Keratinocyte (primary cell): ENCODE data around the gene AIDA. TPM values are rescaled to one million over a fixed set of nuclear protein-coding genes. Genes with fewer than 3 reads are reported as not detected.
A peak's percentile ranks its signal among the peaks of the same experiment; 100 is the strongest.

Experiments
- DNase-seq: peaks from one replicate; pipeline ENCODE4 v3.0.0-alpha.2; 2011; ENCODE audit warnings: low read depth, missing footprints, low spot score
- FAIRE-seq: peaks from 2 replicates; lab custom pipeline; 2011; peaks lifted over from hg19 to GRCh38; lab: Jason Lieb, UNC
- H2AFZ ChIP-seq: 2 replicates; pipeline ENCODE4 v1.6.0; 2012; ENCODE audit warnings: low read length, control low read depth, inconsistent platforms; ENCODE audit not compliant: control insufficient read depth
- H3K27ac ChIP-seq: 2 replicates; pipeline ENCODE4 v1.5.1; 2011; ENCODE audit warnings: low read length; ENCODE audit not compliant: control insufficient read depth, insufficient read depth
- H3K27me3 ChIP-seq: 3 replicates; pipeline ENCODE4 v1.6.0; 2011; ENCODE audit warnings: low read length; ENCODE audit not compliant: control insufficient read depth, insufficient read depth; ENCODE audit errors: extremely low read depth
- H3K36me3 ChIP-seq, 2 experiments: 2 replicates in 1 of 2; 3 replicates in 1 of 2; pipeline ENCODE4 v1.5.1; 2011; ENCODE audit warnings: low read length in 2 of 2, mild to moderate bottlenecking in 1 of 2; ENCODE audit not compliant: control insufficient read depth in 2 of 2, insufficient read depth in 2 of 2; ENCODE audit errors: extremely low read depth in 1 of 2
- H3K4me1 ChIP-seq: 3 replicates; pipeline ENCODE4 v1.5.1; 2011; ENCODE audit warnings: low read length; ENCODE audit not compliant: control insufficient read depth, insufficient read depth; ENCODE audit errors: extremely low read depth
- H3K4me2 ChIP-seq: 3 replicates; pipeline ENCODE4 v1.6.0; 2011; ENCODE audit warnings: low read depth, low read length; ENCODE audit not compliant: control insufficient read depth, insufficient read depth; ENCODE audit errors: extremely low read depth
- H3K4me3 ChIP-seq, 3 experiments: fragments of 200-600 bp in 1 of 3; sonication (generic) in 1 of 3; 2 replicates in 2 of 3; 3 replicates in 1 of 3; pipeline ENCODE4 v1.5.1; 2011 to 2016; ENCODE audit warnings: low read length in 3 of 3, mild to moderate bottlenecking in 3 of 3, control low read depth in 2 of 3, inconsistent platforms in 1 of 3, low read depth in 1 of 3, mixed read lengths in 1 of 3, mixed run types in 1 of 3, moderate library complexity in 1 of 3; ENCODE audit not compliant: control insufficient read depth in 2 of 3, insufficient read depth in 2 of 3; ENCODE audit errors: extremely low read depth in 1 of 3
- H3K79me2 ChIP-seq: 2 replicates; pipeline ENCODE4 v1.6.0; 2012; ENCODE audit warnings: low read length; ENCODE audit not compliant: control insufficient read depth, insufficient read depth
- H3K9ac ChIP-seq: 3 replicates; pipeline ENCODE4 v1.6.0; 2011; ENCODE audit warnings: low read length; ENCODE audit not compliant: control insufficient read depth, insufficient read depth; ENCODE audit errors: extremely low read depth
- H3K9me1 ChIP-seq: 3 replicates; pipeline ENCODE4 v1.6.0; 2011; ENCODE audit warnings: low read length; ENCODE audit not compliant: control insufficient read depth, insufficient read depth; ENCODE audit errors: extremely low read depth
- H3K9me3 ChIP-seq: 2 replicates; pipeline ENCODE4 v1.5.1; 2012; ENCODE audit warnings: low read depth, low read length; ENCODE audit not compliant: control insufficient read depth
- H4K20me1 ChIP-seq: 3 replicates; pipeline ENCODE4 v1.6.0; 2011; ENCODE audit warnings: low read length; ENCODE audit not compliant: control insufficient read depth, insufficient read depth; ENCODE audit errors: extremely low read depth
- CTCF ChIP-seq, 3 experiments: IDR thresholded peaks in 1 of 3; conservative IDR thresholded peaks in 1 of 3; optimal IDR thresholded peaks in 1 of 3; 2 replicates in 2 of 3; 3 replicates in 1 of 3; pipeline versions ENCODE3 to v1.5.1; 2011; ENCODE audit warnings: low read length in 3 of 3, mild to moderate bottlenecking in 3 of 3, moderate library complexity in 2 of 3, control low read depth in 1 of 3, inconsistent platforms in 1 of 3; ENCODE audit not compliant: insufficient read depth in 2 of 3; ENCODE audit errors: extremely low read depth in 1 of 3
- EZH2 ChIP-seq: IDR thresholded peaks from one replicate; pipeline ENCODE4 v1.6.1; 2012; ENCODE audit warnings: inconsistent platforms, mild to moderate bottlenecking, low read length, moderate library complexity
- dilution Hi-C: fragments of 300-500 bp; cut with MboI; formaldehyde crosslinking; loops from one replicate; pipeline ENCODE4 v1.7.0; 2020; ENCODE audit warnings: low sequenced_read_pairs; ENCODE audit not compliant: extremely low pct_ligation_motif_present
- polyA plus RNA-seq, 5 experiments: library from polyadenylated mRNA; depleted of rRNA in 3 of 5; stranded (reverse) in 3 of 5; stranded (forward) in 1 of 5; unstranded in 1 of 5; fragments of >200 nt; gene quantifications; 1 replicate in 1 of 5; 2 replicates in 3 of 5; 3 replicates in 1 of 5; pipeline versions ENCODE4 v1.2.1 to v1.2.3, GENCODE V29; 2011 to 2012; ENCODE audit warnings: missing spikeins in 2 of 5, low read depth in 1 of 5, low replicate concordance in 1 of 5

AIDA gene
- polyA plus RNA-seq, 1 donor (not counting 4 experiments of a cell fraction or from before 2014, with no cell fraction given), result 86.8 TPM

- Histone ChIP-seq H4K20me1 (no peaks in the 10 kb centered on the region), H3K27me3 (no peaks in the 10 kb centered on the region), H3K9me1 (no peaks in the 10 kb centered on the region), H3K4me2 (no peak overlapping the region), H3K4me3 (no peak overlapping the region), H3K27ac (no peak overlapping the region), H3K9ac (no peak overlapping the region), H3K79me2 (no peaks in the 10 kb centered on the region), H3K9me3 (no peaks in the 10 kb centered on the region), H3K36me3 (peaks cover 4 to 8% of the 10 kb centered on the region in 2 experiments), H3K4me1 (no peaks in the 10 kb centered on the region), H2AFZ (no peak overlapping the region)
- dilution Hi-C loops, result no loop called here
- peak; percentile 60 for FAIRE-seq
- DNase-seq, result peak; percentile 78
- peak; percentile 25 to 80 (median 69) for TF ChIP-seq CTCF (optimal IDR thresholded peaks at IDR 0.05 in 1 of 3, IDR thresholded peaks at IDR 0.05 in 1 of 3, conservative IDR thresholded peaks at IDR 0.05 in 1 of 3; ENCODE audit: extremely low read depth in 1 of 3, insufficient read depth in 2 of 3, low read length in 3 of 3)
- no peak for TF ChIP-seq EZH2
Observed at GRCh38 chr1:222634180-222635013, 77.9 kb downstream of the AIDA start.

DNA sequence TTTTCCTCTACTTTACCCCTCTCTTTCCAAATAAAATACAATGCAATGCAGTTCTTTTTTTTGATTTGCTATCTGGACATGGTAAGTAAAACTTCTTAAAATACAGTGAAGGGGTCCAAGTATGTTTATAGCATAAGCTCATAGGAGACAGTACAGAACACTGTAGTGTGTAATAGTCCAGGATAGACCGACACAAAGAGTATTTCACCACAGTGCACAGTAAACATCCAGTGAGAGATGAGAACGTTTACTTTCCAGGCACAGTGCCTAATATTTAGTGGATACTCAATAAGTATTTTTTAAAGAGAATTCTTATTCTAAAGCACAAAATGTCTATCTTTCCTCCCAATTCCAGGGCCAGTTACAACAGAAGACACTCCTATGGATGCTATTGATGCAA is 79.5 kb downstream of the AIDA start:
- no peak overlapping the region for H3K9ac ChIP-seq
- H2AFZ ChIP-seq, result no peak overlapping the region
- no peaks in the 10 kb centered on the region for H3K9me3 ChIP-seq
- dilution Hi-C loops, result no loop called here
- no peak overlapping the region for H3K27ac ChIP-seq
- no peak for FAIRE-seq
- no peak overlapping the region for H3K4me2 ChIP-seq
- no peak for DNase-seq
- H3K4me3 ChIP-seq, result no peak overlapping the region
- no peaks in the 10 kb centered on the region for H3K79me2 ChIP-seq
- no peaks in the 10 kb centered on the region for H3K9me1 ChIP-seq
- no peaks in the 10 kb centered on the region for H3K4me1 ChIP-seq
- no peak for TF ChIP-seq CTCF (optimal IDR thresholded peaks at IDR 0.05 in 1 of 3, IDR thresholded peaks at IDR 0.05 in 1 of 3, conservative IDR thresholded peaks at IDR 0.05 in 1 of 3; ENCODE audit: extremely low read depth in 1 of 3, insufficient read depth in 2 of 3, low read length in 3 of 3)
- no peak for TF ChIP-seq EZH2
- H4K20me1 ChIP-seq, result no peaks in the 10 kb centered on the region
- H3K36me3 ChIP-seq, result peaks cover 8 to 9% of the 10 kb centered on the region in 2 experiments
- H3K27me3 ChIP-seq, result no peaks in the 10 kb centered on the region
